Astrocyte (in vitro differentiated cells and primary cell): ENCODE results near the gene PLAAT5. TPM values are rescaled to one million over a fixed set of nuclear protein-coding genes. Genes with fewer than 3 reads are reported as not detected.
A peak's percentile ranks its signal among the peaks of the same experiment; 100 is the strongest.

Experiments used
- DNase-seq: peaks from one replicate; pipeline ENCODE4 v3.0.0-alpha.2; 2010; ENCODE audit warnings: low read depth
- FAIRE-seq: peaks from 2 replicates; lab custom pipeline; 2011; peaks lifted over from hg19 to GRCh38; lab: Jason Lieb, UNC
- H2AFZ ChIP-seq: 2 replicates; pipeline ENCODE4 v1.6.0; 2012; ENCODE audit warnings: low read depth, low read length, inconsistent platforms
- H3K27ac ChIP-seq: 2 replicates; pipeline ENCODE4 v1.5.1; 2011; ENCODE audit warnings: low read depth, low read length, inconsistent platforms
- H3K27me3 ChIP-seq: 2 replicates; pipeline ENCODE4 v1.6.0; 2011; ENCODE audit warnings: low read length, inconsistent platforms; ENCODE audit not compliant: insufficient read depth
- H3K36me3 ChIP-seq: 2 replicates; pipeline ENCODE4 v1.5.1; 2011; ENCODE audit warnings: low read length, inconsistent platforms; ENCODE audit not compliant: insufficient read depth
- H3K4me1 ChIP-seq: 2 replicates; pipeline ENCODE4 v1.5.1; 2011; ENCODE audit warnings: low read length, inconsistent platforms; ENCODE audit not compliant: insufficient read depth
- H3K4me2 ChIP-seq: 2 replicates; pipeline ENCODE4 v1.6.0; 2012; ENCODE audit warnings: low read length, inconsistent platforms
- H3K4me3 ChIP-seq: 2 replicates; pipeline ENCODE4 v1.5.1; 2011; ENCODE audit warnings: low read depth, mild to moderate bottlenecking, low read length, inconsistent platforms; ENCODE audit not compliant: insufficient read depth
- H3K79me2 ChIP-seq: 2 replicates; pipeline ENCODE4 v1.6.0; 2012; ENCODE audit warnings: mild to moderate bottlenecking, low read length, inconsistent platforms; ENCODE audit not compliant: insufficient read depth
- H3K9ac ChIP-seq: 2 replicates; pipeline ENCODE4 v1.6.0; 2012; ENCODE audit warnings: mild to moderate bottlenecking, low read length, inconsistent platforms
- H3K9me3 ChIP-seq: 2 replicates; pipeline ENCODE4 v1.5.1; 2012; ENCODE audit warnings: low read depth, mild to moderate bottlenecking, low read length, inconsistent platforms; ENCODE audit not compliant: insufficient read depth
- H4K20me1 ChIP-seq: 2 replicates; pipeline ENCODE4 v1.6.0; 2012; ENCODE audit warnings: low read length, inconsistent platforms; ENCODE audit not compliant: insufficient read depth
- H3K27ac Mint-ChIP-seq: one replicate; pipeline ENCODE4 v1.8.0; 2021; ENCODE audit warnings: mild to moderate bottlenecking, mixed read lengths; ENCODE audit not compliant: unreplicated experiment
- H3K27me3 Mint-ChIP-seq: one replicate; pipeline ENCODE4 v1.8.0; 2021; ENCODE audit warnings: low read depth, mixed read lengths; ENCODE audit not compliant: unreplicated experiment
- H3K36me3 Mint-ChIP-seq: one replicate; pipeline ENCODE4 v1.8.0; 2021; ENCODE audit warnings: low read depth, mixed read lengths; ENCODE audit not compliant: unreplicated experiment
- H3K4me1 Mint-ChIP-seq: one replicate; pipeline ENCODE4 v1.8.0; 2021; ENCODE audit warnings: low read depth, mixed read lengths; ENCODE audit not compliant: unreplicated experiment
- H3K4me3 Mint-ChIP-seq: one replicate; pipeline ENCODE4 v1.8.0; 2021; ENCODE audit warnings: mild to moderate bottlenecking, moderate library complexity, mixed read lengths; ENCODE audit not compliant: unreplicated experiment
- H3K9me3 Mint-ChIP-seq: one replicate; pipeline ENCODE4 v1.8.0; 2021; ENCODE audit warnings: mild to moderate bottlenecking, mixed read lengths; ENCODE audit not compliant: unreplicated experiment
- CTCF ChIP-seq: IDR thresholded peaks from 2 replicates; pipeline ENCODE4 v1.5.1; 2011; ENCODE audit warnings: low read depth, mild to moderate bottlenecking, inconsistent platforms, low read length, moderate library complexity; ENCODE audit not compliant: insufficient read depth
- EZH2 ChIP-seq: IDR thresholded peaks from 2 replicates; pipeline ENCODE4 v1.6.1; 2012; ENCODE audit warnings: mild to moderate bottlenecking, low read length, inconsistent platforms; ENCODE audit not compliant: insufficient read depth
- total RNA-seq: library from RNA; stranded (reverse); gene quantifications from 2 replicates; pipeline ENCODE4 v1.2.1, GENCODE V29; 2021

PLAAT5 gene
- total RNA-seq, 1 donor from 2014 or later = 0.36 TPM

DNA sequence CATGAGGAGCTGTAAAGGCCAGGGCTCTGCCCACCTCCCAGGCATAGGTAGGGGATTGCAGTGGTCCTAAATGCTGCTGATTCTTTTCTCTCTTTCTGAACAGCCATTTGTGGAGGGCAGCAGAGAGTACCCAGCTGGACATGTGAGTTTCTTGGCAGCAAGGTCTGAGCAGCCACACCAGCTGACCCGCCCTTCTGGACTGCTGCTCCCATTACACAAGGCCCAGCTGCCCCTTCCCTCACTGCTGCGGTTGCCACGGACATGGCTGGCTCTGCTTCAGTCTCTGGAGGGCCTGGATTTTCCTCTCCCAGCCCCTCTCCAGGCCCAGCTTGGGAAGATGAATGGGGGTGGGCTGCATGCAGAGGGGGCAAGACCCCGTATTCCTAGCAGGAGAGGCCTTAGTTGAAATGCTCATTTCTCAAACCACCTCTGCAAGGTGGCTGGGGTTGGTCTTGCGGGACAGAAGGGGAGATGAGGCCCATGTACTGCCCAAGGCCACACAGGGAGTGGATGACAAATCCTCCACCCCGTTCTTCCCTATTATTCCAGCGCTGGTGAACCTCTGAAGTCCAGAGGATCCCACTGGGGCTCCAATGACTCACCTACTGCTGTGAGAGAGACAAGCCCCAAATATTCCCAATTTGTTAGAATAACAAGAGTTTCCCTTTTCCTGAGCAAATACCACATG is 19.5 kb upstream of the PLAAT5 start:
- Histone ChIP-seq H2AFZ (no peak overlapping the region), H3K36me3 (no peaks in the 10 kb centered on the region), H3K4me3 (no peak overlapping the region), H3K9me3 (no peaks in the 10 kb centered on the region), H3K9ac (no peak overlapping the region), H3K4me2 (peak overlapping the region; percentile 39), H3K4me1 (peaks cover 15% of the 10 kb centered on the region), H3K79me2 (no peaks in the 10 kb centered on the region), H4K20me1 (no peaks in the 10 kb centered on the region), H3K27me3 (no peaks in the 10 kb centered on the region), H3K27ac (no peak overlapping the region)
- FAIRE-seq = no peak
- TF ChIP-seq CTCF (no peak), EZH2 (no peak)
- Mint-ChIP-seq H3K9me3 (no peaks in the 10 kb centered on the region), H3K36me3 (no peaks in the 10 kb centered on the region), H3K4me3 (no peak overlapping the region), H3K27me3 (peaks cover 10% of the 10 kb centered on the region), H3K4me1 (peaks cover 5% of the 10 kb centered on the region), H3K27ac (no peak overlapping the region)
- peak; percentile 57 for DNase-seq

DNA sequence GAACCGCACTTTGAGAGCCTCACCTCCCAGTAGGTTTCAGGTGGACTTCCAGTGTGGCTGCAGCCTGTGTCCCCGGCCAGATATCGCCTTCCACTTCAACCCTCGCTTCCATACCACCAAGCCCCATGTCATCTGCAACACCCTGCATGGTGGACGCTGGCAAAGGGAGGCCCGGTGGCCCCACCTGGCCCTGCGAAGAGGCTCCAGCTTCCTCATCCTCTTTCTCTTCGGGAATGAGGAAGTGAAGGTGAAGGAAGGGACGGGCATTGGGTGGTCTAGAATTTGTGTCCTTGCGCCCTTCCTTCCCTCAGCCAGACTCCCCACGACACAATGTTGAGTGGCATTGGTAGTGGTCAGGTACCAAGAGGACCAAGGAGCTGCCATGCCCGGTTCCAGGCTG is 17.8 kb upstream of the PLAAT5 start:
- H3K4me3 Mint-ChIP-seq = no peak overlapping the region
- no peak overlapping the region for H3K27ac Mint-ChIP-seq
- no peak for FAIRE-seq

More for the DNA sequence above, 17.8 kb upstream of the PLAAT5 start:
- Mint-ChIP-seq H3K27me3 (peaks cover 17% of the 10 kb centered on the region), H3K9me3 (peaks cover 3% of the 10 kb centered on the region), H3K4me1 (peaks cover 5% of the 10 kb centered on the region), H3K36me3 (no peaks in the 10 kb centered on the region)
- no peak overlapping the region for H3K4me3 ChIP-seq
- no peaks in the 10 kb centered on the region for H3K36me3 ChIP-seq
- H3K27me3 ChIP-seq = no peaks in the 10 kb centered on the region
- H3K79me2 ChIP-seq = no peaks in the 10 kb centered on the region
- H2AFZ ChIP-seq = no peak overlapping the region
- H3K9ac ChIP-seq = no peak overlapping the region
- no peak for DNase-seq
- TF ChIP-seq EZH2 (no peak), CTCF (no peak)
- H3K4me2 ChIP-seq = no peak overlapping the region
- H3K4me1 ChIP-seq = peaks cover 15% of the 10 kb centered on the region
- no peaks in the 10 kb centered on the region for H3K9me3 ChIP-seq
- no peak overlapping the region for H3K27ac ChIP-seq
- no peaks in the 10 kb centered on the region for H4K20me1 ChIP-seq
